TTC549 (cell line): ENCODE results near the gene MYO1E.
"Not testable (repeated sequence)": the region's sequence is repeated elsewhere in the genome, so short reads cannot be mapped to it uniquely, and the experiment has no call there.

ENCODE experiments used
- FAIRE-seq: peaks from 2 replicates; lab custom pipeline; 2012; peaks lifted over from hg19 to GRCh38; lab: Jason Lieb, UNC

MYO1E gene

DNA sequence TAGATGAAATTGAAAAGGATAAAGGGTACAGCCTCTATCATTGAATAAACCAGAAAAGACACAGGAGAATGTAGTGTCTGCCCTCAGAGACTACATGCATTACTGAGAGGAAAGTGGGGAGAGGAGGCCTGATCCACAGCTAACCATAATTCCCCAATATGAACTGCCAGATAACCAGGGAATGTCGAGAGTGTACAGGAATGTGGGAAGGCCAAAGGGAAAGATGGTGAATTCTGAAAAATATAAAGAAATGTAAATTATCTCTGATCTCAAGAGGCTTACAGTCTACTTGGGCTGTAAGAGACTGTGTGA, 22.3 kb downstream of the MYO1E start:
- FAIRE-seq, result no peak

DNA sequence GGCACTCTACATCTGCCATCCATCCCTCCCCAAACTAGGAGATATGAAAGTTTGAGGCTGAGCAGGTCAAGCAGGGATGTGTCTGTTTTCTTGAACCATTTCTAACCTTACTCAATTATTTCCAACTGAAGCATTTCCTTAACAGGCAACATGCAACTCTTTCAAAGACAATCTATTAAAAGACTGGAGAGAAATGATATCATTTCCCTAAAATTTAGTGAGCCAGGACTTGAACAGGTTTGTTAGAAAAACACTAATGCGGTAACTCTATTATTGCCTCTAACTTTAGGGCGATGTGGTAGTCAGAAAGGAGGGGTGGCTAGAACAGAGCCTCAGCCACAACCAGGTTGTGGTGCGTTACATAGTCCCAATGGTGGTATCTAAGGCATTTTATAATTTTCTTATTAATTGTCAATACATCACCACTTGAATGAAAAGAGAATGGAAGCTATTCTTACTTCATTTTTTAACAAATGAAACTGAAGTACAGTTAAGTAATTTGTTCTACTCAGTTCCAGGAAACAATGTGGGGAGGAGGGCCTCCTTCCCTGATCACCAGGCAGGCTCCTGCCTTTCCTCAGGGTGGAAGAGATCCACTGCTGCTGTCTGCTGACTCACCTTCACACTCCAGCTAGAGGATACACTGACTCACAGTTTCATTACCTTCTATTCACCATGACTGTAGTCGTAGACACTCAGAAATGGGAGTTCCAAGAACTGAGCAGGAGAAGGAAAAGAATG, 22.8 kb downstream of the MYO1E start:
- no peak for FAIRE-seq

DNA sequence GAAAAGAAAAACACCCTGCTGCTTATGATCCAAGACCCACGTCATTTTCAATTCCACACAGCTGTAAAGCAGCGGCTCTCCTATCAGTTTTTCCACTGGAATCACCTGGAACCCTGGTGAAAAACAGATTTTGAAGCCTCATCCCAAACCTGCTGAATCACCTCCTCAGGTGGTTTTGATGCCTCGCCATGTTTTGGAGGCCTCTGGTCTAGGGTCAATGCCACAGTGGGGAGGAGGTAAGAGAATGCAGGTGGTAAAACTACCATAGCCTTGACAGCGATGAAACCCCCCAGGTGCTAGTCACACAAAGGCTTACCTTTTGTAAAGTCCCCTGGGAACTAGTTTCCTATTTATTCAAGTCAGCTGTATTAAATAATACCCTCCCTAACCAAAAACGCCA, 24.8 kb downstream of the MYO1E start:
- no peak for FAIRE-seq

DNA sequence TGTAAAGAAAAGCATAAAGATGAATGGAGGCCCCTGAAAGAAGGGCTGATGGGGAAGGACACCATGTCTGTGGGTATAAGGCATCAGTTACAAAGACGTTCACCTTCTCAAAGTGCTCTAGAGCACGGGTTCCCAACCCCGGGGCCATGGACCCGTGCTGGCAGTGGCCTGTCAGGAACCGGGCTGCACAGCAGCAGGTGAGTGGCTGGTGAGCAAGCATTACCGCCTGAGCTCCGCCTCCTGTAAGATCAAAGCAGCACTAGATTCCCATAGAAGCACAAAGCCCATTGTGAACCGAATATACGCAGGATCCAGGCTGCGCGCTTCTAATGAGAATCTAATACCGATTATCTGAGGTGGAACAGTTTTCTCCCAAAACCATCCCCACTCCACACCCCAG, 25.7 kb downstream of the MYO1E start:
- no peak for FAIRE-seq

DNA sequence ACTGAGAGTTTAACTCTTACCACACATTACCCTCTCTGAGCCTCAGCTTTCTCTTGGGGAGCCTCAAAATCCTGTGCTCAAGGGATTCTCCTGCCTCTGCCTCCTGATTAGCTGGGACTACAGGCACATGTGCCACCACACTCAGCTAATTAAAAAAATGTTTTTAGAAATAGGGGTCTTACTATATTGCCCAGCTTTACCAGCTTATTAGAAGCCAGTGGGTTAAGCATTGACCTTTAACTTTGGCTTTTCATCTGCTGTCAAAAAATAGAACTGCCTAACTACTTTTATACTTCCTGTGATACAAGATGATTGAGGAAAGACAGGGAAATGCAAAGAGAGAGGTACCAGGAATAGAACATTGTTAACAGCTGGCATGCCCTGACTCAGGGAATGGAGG, 27.3 kb downstream of the MYO1E start:
- no peak for FAIRE-seq

DNA sequence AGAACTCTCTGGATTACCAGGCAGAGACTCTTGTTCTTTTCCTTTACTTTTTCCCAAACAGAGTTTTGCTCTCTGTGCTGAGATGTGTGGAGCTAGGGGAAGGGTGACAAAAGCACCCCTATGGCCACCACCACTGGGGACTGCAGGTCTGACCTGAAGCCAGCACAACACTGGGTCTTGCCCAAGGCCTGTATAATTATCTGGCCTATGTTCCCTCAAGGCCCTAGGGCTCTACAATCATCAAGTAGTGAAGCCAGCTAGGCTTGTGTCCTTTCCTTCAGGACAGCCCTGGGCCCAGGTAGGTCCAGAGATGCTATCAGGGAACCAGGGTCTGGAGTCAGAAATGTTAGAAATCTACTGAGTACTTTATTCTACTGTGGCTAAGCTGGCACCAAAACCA, 28.4 kb downstream of the MYO1E start:
- FAIRE-seq, result no peak

DNA sequence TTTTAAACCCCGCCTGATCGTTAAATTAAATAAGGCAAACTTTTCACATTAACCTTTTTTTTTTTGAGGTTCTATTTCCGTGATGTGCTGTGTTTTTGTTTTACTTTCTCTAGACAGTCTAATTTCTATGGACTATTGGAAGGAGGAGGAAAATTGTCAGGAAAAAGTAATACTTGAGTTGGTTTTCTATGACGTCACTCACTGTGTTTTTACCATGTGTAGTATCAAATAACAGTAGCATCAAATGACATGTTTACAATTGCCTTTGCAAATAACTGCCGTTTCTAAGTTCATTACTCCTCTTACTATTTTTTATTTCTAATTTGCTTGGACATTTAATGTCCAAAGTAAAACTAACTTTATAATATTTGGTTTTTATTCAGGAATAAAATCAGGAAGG, 32.3 kb downstream of the MYO1E start:
- FAIRE-seq, result no peak

DNA sequence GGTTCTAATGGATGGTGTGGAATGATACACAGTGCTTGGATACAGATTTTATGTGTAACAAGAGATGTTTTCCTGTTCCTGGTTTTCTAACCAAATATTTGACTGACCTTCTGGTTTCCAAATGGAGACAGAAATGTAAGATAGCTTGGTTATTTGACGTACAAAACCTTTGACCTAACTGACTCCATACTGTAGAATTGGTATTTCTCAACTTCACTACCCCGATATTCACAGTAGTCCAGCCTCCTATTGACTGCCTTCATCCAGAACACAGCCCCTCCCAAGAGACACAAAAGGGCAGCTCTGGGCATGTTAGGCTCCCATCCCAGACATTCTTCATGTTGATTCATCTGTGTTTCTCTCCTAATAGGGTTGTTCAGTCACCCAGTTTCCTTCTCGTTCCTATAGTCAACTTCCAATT, 33.4 kb downstream of the MYO1E start:
- FAIRE-seq, result no peak

DNA sequence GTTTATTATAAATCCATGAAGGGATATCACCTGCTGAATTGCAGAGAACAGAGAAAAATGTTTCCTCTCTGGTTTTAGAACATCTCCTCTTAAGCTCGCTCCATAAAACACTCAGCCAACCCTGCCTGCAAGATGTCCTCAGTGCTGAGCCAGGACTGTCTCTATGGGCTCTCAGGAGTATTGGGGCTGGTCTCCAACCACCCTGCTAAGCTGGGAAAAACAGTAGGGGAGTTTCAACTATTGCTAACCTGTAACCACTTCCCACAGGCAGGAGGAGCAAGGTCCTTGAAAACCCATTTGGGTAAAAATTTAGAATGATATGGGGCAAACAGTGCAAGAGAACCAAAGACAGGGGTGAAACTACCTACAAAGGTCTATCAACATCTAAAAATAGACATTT, 34.3 kb downstream of the MYO1E start:
- no peak for FAIRE-seq

DNA sequence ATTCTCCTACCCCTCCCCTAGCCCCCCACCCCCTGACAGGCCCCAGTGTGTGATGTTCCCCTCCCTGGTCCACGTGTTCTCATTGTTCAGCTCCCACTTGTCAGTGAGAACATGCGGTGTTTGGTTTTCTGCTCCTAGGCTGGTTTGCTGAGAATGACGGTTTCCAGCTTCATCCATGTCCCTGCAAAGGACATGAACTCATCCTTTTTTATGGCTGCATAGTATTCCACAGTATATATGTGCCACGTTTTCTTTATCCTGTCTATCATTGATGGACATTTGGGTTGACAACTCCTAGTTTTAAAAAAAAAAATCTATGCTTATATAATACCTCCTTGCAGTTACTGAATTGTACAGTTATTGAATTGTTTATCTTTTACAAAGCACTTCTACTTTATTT, 35.9 kb downstream of the MYO1E start:
- FAIRE-seq, result not testable (repeated sequence)

DNA sequence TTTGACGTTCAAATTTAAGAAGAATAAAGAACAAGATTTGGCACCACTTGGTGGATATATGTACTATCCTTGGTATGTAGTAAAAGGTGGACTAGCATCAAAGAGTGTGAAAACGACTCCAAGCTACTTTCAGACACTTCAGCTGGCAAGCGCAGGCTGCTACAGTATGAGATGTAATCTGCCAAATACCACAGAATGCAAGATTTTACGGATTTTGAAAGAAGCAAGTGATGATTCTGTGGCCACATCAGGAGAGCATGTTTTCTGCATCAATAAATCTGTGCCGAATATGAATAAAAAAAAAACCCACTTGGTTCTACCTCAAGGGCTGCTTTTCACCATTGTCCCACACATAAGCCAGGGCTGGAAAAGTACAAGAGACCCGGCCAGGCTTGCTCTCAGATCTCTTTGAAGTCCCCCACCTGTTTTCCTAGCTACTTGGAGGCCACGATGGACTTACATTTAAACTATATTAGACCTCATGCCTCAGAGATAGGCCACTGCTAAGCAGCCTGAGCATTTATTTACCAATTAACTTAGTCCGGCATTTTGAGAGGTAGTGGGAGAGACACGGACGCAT, 37.4 kb downstream of the MYO1E start:
- FAIRE-seq, result no peak

DNA sequence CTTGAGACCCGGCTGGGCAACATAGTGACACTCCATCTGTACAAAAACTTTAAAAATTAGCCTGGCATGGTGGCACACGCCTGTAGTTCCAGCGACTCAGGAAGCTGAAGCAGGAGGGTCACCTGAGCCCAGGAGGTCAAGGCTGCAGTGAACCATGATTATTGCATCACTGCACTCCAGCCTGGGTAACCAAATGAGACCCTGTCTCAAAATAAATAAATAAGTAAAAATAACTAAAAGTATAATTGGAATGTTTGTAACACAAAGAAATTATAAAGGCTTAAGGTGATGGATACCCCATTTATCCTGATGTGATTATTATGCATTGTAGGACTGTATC, 38.6 kb downstream of the MYO1E start:
- FAIRE-seq, result no peak

DNA sequence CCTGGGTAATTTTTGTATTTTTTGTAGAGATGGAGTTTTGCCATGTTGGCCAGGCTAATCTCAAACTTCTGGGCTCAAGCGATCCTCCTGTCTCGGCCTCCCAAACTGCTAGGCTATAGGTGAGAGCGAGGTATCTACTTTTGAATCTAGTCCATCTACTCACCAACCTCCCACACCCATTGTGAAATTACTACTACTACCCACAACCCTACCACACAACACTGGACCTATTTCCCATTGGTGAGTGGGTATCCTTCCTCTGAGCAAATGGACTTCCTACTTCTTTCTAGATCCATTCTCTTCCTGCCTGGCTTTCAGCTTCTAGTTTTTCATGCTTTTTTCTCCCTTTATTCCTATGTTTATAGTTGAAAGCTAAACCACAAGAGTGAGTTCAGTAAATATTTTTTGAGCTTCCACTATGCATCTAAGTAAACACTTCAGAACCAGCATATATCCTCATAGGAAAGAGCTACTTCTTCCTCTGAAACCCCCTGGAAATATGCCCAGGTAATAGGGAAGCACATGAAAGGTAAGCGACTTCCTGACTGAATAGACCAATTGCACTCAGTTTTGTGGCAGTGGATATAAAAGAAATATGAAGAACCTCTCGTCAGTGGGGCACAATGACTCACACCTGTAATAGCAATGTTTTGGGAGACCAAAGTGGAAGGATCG, 39.1 kb downstream of the MYO1E start:
- no peak for FAIRE-seq

DNA sequence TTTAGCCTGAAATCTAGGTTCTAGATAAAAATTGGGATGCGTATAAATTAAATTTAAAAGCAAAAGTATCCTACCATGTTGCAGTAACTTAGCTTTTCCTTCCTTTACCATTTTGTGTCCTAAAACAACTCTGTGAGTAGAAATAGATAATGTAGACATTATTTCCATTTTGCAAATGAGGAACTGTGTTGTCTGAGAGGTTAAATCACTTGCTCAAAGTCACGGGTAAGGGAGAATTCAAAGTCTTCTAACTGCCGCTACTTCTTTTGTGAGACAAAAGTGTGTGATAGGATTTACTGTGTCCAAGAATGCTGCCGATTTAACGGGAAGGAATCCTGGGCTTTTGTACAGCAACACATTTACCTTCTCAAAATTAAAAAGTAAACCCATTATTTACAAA, 40.7 kb downstream of the MYO1E start:
- no peak for FAIRE-seq

DNA sequence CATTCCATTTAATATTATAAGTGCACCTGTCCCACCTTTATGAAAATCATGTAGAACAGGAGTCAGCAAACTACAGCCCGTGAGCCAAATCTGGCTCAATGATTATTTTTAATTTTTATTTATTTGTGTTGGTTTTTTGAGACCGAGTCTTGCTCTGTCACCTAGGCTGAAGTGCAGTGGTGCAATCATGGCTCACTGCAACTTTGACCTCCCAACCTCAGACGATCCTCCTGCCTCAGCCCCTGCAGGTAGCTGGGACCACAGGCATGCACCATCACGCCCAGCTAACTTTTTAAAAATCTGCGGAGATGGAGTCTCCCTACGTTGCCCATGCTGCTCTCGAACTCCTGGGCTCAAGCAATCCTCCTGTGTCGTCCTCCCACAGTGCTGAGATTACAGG, 42.0 kb downstream of the MYO1E start:
- FAIRE-seq, result no peak

DNA sequence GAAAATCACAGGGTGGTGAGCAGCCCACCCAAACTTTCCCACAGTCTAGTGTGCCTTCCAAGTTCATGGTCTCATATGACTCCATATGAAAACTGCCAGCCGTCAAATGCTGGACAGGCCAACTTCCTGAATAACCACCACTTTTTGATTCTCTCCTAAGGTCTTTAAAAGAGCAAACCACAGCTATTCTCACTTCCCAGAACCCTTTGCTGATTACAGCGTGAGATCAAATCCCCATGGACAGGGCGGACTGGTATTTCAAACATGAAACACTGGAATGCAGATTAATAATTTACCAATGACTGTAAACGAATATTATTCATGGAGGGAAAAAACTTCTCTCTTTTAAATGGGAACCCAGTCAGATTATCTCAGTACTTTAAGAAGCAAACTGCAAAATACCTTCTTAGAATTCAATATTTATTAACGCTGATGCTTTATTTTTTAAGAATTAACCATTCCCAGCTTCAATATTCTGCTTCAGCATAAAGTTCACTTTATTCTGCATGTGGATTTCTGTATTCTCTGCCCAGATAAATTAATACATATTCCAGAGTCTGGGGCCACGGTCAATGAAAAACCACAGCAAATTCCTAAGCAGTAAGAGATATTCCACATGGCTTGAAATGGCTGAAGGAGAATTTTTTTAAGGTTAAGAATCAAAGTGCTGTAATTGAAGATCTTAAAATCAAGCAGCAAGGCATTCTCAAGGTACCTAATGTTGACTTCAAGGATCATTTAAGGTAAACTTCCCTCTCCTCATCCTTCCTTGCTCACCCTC, 42.9 kb downstream of the MYO1E start:
- no peak for FAIRE-seq

DNA sequence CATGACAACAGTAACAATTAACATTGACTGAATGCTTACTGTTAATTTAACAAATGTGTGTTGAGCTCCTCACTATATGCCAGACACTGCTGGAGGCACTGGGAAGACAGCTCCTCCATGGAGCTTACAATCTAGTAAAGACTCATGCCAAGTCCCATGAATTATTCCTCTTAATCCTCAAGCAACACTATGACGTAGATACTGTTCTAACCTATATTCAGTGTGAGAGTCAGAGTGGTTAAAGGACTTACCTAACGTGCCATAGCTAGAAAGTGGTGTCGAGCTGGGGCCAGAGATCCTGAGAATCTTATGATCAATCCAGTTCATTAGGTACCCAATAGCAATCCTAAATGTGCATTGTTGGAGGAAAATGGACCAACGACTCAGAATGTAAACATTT, 43.6 kb downstream of the MYO1E start:
- no peak for FAIRE-seq

DNA sequence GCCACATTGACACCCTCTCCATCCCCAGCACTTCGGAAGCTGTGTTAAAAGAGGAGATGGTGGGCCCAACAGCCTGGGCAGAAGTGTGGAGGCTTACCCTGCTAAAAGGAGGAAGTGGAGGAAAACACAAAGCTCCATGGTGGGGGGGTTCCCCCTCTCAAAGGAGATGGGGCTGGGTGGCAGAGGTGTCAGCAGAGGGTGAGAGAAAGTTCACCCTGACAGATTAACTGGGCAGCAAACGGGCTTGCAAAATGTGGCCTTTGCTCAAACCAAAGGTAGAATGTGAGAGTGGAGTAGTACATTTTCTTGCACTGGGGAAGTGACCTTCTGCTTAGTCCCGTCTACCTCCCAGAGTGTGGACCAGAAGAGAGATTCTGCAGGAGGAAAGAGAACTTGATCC, 44.7 kb downstream of the MYO1E start:
- no peak for FAIRE-seq

DNA sequence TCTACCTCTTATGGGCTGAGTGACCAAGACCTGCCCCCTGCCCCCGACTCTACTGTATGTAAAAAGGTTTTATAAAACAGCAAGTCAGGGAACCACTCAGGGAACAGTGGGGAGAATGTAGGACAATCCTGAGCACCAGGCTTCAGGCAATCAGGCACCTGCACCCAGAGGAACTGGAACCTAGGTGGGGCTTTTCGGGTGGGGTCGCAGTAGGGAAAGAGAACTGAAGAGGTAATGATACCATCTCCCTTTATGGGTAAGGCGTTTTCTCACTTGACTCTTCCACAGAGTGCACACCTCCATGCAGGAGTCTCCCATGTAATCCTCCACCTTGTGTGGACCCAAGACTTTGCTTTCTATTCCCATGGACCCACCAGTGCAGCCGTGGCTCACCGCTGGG, 45.8 kb downstream of the MYO1E start:
- no peak for FAIRE-seq

DNA sequence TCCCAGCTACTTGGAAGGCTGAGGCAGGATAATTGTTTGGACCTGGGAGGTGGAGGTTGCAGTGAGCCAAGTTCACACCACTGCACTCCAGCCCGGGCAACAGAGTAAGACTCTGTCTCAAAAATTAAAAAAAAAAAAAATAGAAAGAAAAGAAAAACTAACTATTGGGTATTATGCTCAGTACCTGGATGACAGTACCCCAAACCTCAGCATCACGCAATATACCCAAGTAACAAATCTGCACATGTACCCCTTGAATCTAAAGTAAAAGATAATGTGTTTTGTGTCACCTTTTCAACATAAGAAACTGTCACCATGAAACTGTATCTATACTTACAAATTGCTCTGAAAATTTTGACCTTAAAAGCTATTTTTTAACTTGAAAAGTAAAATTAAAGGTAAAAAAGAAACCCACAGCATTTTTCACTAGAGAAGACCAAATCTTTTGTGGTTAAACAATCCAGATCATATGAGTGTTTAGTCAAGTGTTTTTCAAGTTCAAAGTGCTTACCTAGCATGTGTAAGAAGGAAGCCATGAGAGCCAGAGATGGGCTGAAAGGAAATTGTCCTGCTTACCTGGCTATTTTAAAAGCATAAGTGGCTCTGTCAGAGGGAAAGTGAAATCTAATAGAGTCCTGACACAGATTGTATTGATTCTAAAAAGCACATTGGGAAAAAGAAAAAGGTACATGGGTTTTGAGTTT, 50.5 kb downstream of the MYO1E start:
- FAIRE-seq, result no peak

DNA sequence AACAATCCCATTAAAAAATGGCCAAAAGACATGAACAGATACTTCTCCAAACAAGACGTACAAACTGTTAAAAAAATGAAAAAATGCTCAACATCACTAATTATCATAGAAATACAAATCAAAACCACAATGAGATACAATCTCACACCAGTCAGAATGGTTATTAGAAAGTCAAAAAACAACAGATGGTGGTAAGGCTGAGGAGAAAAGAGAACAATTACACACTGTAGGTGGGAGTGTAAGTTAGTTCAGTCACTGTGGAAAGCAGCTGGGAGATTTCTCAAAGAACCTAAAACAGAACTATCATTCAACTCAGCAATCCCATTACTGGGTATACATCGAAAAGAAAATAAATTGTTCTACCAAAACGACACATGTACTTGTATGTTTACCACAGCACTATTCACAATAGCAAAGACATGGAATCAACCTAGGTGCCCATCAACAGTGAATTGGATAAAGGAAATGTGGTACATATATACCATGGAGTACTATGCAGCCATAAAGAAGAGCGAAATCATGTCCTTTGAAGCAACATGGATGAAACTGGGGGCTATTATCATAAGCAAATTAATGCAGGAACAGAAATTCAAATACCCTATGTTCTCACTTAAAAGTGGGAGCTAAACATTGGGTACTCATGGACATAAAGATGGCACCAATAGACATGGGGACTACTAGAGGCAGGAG, 51.5 kb downstream of the MYO1E start:
- no peak for FAIRE-seq

DNA sequence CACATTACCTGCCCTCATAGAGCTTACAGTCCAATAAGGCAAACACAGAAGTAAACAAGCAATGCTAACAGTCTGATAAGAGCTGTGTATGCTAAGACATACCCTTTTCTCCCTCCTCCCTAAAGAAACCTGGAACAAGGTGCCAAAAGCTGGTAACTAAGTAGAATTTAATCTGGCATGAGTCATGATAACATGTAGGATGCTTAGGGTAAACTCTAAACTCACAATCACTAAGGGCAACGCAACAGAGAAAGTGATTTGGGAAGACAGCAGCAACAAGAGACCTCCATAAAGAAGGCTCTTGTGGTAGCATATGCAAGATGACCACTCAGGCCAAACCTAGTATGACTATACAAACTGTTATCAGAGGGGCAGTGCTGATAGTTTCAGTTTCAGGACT, 55.5 kb downstream of the MYO1E start:
- FAIRE-seq, result no peak
